GM12872 (cell line): ENCODE data around the gene PRR23C.

Experiments
- TF ChIP-seq, protein P1 (sequence below): IDR thresholded peaks from 3 replicates; pipeline ENCODE4 v1.5.1; 2011; ENCODE audit warnings: low read depth, mild to moderate bottlenecking, low read length, moderate library complexity; ENCODE audit not compliant: insufficient read depth

PRR23C gene

DNA sequence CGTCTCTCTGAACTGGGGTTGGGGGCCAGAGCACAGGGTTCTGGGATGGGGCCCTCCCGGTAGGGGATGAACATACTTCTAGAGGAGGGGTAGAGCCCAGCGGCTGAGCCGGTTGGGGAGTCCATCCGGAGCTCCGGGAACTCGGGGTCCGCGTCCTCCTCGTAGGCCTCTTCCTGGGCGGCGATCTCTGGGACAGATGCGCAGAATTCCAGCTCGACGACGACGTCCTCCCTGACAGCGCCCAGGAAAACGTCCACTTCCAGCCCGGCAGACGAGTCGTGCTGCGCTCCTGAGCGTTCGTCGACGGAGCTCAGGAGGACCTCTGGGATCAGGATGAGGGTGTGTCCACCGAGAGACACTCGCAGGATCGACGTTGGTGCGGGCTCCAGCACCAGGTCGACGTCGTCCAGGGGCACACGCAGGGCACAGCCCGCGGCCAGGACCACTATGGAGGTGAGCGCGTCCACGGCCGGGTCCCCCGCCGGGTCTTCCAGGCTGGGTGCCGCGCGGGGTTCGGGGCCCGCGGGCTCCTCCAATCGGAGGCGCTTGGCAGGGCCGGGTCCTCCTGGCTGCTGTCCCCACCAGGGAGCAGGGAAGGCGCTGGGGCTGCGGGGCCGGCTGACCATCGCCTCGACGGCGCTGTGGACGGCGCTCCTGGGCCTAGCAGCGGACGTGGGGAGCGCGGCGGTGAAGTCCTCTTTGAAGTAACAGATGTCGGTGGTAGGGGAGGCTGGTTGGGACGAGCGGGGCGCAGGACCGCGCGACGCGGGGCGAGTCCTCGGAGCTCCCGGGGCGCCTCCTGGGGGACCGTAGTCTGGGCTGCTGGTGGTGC, 24.4 kb downstream of the PRR23C start:
- TF ChIP-seq, protein P1, sequence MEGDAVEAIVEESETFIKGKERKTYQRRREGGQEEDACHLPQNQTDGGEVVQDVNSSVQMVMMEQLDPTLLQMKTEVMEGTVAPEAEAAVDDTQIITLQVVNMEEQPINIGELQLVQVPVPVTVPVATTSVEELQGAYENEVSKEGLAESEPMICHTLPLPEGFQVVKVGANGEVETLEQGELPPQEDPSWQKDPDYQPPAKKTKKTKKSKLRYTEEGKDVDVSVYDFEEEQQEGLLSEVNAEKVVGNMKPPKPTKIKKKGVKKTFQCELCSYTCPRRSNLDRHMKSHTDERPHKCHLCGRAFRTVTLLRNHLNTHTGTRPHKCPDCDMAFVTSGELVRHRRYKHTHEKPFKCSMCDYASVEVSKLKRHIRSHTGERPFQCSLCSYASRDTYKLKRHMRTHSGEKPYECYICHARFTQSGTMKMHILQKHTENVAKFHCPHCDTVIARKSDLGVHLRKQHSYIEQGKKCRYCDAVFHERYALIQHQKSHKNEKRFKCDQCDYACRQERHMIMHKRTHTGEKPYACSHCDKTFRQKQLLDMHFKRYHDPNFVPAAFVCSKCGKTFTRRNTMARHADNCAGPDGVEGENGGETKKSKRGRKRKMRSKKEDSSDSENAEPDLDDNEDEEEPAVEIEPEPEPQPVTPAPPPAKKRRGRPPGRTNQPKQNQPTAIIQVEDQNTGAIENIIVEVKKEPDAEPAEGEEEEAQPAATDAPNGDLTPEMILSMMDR: no peak

DNA sequence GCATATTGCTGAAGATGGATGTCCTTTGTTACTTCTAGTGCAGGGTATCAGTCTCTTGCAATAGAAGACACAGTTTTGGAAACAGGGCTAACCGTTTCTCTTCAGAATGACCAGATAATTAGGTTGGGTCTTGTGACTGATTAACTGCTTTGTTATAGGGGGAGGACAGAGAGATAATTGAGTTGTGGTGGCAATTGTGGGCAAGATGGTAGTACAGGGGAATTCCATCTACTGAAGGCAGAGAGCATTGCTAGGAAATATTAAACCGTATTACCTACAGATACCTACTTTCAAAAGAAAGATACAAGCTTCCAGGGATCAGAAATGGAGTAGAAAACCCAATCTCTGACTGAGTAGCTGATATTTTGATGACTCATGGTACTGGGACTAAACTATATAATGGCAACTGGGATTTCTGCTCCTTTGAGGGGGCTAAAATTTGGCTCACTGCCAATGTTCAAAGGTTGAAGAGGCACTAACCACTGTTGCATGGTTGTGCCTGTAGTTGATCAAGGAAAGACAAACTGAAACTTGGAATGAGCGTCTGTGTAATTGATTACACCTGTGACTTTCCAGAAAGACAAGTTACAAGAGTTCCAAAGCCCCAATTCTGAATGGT, 28.2 kb downstream of the PRR23C start:
- TF ChIP-seq, protein P1: no peak

DNA sequence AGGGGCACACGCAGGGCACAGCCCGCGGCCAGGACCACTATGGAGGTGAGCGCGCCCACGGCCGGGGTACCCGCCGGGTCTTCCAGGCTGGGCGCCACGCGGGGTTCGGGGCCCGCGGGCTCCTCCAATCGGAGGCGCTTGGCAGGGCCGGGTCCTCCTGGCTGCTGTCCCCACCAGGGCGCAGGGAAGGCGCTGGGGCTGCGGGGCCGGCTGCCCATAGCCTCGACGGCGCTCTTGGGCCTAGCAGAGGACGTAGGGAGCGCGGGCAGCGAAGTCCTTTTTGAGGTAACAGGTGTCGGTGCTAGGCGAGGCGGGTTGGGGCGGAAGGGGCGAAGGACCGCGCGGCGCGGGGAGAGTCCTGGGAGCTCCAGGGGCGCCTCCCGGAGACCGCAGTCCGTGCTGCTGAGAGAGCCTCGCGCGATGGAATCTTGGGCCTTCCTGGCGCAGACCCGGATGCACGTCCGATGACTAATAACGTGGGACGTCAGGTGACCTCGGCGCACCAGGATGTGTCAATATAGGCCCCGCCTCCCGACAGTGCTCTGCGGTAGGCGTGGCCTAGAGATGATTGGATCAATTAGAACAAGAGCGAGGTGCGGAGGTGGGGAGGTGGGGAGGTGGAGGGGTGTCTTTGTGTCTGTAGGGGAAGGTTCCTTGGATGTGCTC, 38.5 kb downstream of the PRR23C start, which contains the start of gene PRR23A:
Gene PRR23A (minus strand): TSS at position 218 of the 666 bp plus-strand sequence. CDS start 0 bp downstream, at position 218.
- TF ChIP-seq, protein P1: no peak

DNA sequence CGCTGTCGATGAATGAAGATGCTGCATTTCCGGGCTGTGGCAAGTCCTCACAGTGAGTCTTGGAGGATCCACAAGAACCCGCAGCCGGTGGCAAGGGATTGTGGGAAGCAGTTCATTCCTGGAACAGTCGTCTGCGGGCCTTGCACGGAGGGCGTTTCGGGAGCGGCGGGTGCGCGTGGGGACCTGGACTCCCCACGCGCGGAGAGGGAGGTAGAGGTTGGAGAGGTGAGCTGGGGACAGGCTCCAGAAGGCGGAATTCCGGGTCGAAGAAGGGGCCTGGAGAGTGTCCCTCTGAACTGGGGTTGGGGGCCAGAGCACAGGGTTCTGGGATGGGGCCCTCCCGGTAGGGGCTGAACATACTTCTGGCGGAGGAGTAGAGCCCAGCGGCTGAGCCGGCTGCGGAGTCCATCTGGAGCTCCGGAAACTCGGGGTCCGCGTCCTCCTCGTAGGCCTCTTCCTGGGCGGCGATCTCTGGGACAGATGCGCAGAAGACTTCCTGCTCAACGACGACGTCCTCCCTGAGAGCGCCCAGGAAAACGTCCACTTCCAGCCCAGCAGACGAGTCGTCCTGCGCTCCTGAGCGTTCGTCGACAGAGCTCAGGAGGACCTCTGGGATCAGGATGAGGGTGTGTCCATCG, 39.2 kb downstream of the PRR23C start:
- TF ChIP-seq, protein P1: no peak

DNA sequence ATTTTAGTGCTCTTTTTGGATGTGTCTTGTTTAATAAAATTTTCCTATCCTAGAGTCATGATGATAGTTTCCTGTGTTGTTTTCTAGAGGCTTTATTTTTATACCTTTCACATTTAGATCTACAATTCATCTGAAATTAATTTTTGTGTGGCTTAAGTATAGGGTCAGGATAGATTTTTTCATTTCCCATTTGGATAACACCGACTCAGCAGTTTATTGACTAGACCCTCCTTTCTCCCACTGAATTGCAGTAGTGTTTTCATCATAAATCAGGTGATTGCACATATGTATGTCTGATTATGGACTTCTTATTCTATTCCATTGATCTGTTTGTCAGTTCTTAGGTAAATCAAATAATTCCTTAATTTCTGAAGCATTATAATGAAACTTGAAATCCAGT, 49.0 kb downstream of the PRR23C start:
- TF ChIP-seq, protein P1: no peak
